Stimulated activated CD8-positive, alpha-beta memory T cell treated with anti-CD3 and anti-CD28 coated beads, Interleukin-12 subunit alpha, Interleukin-12 subunit beta, amount 100 ng/mL, for 1 hour (primary cell): ENCODE data around the gene GUCY2D.
"Not testable (repeated sequence)": the region's sequence is repeated elsewhere in the genome, so short reads cannot be mapped to it uniquely, and the experiment has no call there.

Source experiments
- DNase-seq: peaks from one replicate; pipeline ENCODE4 v3.0.0-alpha.2; 2020; ENCODE audit warnings: low read depth

The GUCY2D gene

DNA sequence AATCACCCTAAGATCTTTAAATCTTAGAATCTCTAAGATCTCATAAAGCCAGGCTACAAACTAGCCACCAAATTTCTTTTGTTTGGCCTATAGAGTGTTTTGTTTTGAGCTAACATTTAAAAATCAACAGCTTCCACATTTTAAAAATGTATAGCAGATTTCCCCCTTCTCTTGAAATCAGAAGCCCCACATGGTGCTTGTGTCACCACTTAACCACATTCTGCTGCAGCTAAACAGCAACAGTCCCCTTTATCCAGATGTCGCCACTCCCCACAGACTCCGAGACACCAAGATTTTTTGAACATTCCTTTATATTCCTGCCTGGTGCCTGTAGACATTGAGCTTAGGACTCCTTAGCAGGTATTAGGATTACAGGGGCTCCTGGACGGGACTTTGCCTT is 16.0 kb downstream of the GUCY2D start:
- no peak for DNase-seq

DNA sequence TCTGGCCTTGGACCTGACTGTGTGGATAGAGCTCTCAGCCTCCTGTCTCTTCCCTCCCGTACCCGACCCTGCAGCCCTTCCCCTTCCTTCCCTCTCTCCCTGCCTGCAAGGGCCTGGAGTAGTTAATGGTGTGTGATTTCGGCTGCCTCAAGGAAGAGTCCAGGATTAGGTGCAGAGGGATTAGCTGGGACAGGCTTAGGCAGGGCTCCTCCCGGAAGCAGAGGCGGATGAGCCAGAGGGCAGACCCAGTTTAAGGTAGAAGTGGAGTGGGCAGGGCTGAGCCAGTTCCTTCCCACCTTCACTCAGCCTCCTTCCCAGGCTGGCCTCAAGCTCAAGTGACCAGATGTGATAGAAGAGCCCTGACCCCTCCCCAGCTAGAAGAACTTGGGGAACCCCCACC is 16.8 kb downstream of the GUCY2D start:
- no peak for DNase-seq

DNA sequence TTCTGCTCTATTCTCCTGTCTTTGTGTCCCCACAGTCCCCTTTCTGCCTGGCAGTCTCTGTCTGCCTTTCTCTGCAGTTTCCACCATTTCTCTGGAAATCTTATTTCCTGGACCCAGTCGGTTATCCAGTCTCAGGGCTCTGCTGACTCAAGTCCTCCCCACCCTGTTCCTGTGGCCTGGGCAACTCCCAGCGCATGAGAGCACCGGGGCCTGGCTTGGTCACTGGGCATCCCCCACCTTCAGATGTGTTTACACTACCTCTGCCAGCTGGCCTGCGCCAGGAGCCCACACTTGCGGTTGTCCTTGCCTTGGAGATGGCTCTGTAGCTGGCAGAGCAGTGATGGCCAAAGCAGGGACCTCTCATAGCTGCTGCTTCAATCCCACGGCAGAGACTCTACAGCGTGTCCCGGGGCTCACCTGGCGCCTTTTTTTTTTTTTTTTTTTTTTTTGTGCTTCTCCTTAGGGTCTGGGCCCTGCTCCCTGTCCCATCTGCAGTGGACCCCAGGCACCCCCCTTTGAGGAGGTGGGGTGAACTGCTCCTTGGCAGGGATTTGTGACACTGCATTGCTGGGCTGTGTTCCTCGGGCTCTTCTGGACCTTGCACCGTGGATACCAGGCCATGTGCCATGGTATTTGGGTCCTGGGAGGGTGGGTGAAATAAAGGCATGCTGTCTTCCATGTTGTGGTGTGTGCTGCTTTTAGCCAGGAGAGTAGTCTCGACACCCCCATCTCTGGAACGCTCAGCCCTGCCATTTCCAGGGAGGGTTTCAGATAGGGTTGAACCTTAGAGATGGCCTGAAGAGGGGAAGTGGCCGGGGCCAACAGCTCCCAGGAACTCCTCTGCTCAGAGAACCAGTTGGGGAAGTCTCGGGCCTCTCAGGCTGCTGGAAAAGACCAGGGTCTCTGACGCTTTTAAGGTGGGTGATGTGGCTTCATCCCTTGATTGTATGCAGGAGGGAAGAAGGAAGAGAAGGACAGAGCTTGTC is 17.5 kb downstream of the GUCY2D start:
- DNase-seq = no peak

DNA sequence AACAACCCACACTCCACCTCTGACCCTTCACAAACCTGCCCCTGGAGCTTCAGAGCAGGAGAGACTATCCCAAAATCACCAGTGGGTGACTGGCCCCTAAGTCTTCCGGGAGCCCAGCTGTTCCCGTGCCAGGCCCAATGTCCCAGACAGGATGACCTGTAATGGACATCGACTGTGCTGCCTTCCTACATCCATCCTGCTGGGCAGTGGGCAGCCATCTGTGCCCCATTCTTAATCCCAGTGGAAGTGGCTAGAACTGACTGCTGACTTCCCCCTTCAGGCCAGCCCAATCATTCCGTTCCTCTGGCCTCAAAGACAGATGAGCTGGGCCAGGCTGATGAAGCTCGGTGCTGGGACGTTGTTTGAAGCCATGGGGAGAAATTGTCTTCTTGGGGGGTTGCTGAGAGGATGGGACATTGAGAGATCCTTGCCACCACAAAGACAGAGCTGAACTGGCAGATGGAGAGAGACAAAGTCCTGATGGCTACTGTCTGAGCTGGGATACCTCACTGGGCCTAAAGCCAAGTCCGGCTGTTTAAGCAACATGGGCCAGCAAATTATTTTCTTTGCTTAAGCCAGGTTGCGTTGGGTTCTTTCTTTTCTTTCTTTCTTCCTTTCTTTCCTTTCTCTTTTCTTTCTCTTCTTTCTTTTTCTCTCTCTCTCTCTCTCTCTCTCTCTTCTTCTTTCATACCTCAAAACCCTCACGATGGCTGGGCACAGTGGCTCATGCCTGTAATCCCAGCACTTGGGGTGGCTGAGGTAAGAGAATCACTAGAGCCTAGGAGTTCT is 18.6 kb downstream of the GUCY2D start:
- no peak for DNase-seq

DNA sequence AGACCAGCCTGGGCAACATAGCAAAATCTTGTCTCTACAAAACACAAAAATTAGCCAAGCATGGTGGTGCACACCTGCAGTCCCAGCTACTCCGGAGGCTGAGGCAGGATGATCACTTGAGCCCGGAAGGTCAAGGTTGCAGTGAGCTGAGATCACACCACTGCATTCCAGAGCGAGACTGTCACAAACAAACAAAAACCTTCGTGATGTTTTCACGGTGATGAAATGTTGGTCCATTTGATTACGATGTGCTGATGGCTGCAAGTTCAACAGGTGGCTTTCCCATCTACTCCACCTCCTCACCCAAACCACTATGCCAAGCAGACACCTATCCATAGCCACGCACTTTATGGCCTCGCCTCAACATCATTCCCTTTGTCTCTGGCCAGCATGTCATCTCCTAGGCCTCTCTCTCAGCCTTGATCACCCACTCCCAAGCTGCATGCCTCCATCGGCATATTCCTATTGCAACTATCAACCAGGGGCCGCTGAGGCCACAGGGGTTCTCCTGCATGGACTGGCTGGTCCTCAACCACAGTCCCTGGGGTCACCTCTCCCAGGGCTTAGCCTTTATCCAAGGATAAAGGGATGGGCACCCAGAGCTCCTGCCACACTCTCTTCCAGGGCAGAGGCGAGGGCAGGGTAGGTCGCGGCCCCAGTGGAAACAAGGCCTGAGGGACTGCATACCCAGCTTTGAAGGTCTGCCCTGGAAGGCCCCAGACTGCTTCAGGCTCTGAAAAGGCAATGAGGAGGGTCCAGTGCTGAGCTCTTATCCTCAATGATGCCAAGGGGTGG is 19.3 kb downstream of the GUCY2D start:
- no peak for DNase-seq

DNA sequence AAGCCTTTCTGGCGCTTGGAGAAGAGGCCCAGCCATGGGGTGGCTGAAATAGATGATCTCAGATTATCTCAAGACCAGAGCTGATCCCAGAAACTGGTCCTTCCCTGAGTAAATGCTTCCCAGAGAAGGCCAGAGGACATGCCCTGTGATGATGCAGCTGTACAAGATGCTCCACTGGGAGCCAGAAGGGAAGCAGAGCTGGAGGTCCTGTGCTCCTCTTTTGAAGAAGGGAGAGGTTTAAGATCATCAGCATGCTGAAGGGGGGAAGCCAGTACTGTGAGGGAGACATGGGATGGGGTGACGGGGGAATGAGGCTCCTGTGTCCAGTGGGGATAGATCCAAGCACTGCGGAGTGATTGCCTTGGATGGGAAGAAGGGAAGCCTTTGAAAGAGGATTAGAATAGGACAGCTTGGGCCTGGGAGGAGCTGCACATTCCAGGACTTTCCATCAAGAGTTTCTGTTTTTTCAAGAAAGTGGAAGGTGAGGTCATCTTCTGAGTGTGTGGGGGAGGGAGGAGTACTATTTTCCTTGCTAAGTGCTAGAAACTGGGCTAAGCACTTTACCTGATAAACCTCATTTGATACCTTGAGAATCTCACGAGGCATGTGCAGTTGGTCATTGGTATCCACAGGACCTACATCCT is 20.1 kb downstream of the GUCY2D start:
- no peak for DNase-seq

DNA sequence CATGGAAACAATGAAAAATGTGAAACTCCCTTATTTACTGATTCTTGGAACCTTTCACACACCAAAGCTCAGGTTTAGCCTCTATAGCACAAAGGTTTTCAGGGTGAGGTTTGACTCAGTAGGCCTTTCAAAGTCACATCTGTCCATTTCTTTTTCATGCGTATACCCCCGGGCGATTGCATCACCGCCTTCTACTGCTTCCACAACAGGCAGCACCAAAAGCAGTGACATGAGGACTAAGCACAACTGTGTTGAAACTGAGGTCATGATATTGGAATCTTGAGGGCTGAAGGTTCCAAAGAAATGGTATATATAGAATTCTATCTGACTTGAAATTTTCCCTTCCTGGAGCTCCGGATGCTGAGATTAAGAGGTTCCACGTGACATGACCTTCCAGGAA is 21.7 kb downstream of the GUCY2D start:
- DNase-seq = not testable (repeated sequence)

DNA sequence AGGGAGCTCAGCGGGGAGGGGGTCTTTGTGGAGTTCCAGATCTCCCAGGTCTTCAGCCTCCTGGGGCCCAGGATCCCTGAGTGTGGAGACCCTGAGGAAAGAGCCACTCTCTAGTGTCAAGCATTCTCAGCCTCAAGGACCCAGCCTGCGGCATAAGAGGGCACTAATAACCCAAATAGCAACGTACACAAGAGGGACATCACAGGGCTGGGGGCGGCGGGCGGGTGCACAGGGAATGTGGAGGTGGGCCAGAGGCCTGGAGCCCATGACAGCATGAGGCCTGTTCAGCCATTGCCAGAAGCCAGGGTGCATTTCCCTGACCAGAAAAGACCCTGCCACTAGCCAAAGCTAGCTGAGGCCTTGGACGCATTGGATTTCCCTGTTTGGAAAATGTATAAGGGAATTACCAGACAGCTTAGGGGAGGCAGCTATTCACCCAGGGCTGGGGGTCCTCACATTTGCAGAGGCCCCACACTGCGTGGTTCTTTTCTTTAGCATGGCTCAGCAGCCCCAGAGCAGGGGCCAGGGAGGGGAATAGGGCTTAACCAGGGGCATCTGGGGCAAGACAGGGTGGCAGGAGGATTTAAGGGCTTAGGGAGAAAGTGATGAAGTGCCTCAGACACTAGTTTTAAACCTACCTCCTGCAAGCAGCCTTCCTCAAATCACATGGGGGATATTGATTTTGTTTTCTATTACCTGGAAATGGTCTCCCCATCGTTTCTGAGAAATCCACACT is 22.9 kb downstream of the GUCY2D start:
- DNase-seq = no peak

DNA sequence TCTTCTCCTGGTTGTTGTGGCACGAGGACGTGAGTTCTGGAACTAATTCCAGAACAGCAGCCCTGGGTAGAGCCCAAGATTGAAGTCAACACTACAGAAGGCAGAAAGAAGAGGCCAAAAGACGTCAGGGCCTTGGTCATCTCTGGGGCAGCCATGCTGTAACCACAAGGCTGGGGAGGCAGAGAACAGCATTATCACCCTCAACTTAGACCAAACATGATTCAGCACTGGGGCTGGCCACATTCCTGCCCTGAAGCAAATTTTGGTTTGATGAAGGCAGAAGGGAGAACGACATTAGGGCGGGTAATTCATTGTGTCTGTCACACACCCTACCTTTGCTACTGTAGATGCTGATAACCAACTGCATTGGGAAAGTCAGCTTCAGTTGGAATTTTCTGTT is 26.7 kb downstream of the GUCY2D start:
- no peak for DNase-seq

DNA sequence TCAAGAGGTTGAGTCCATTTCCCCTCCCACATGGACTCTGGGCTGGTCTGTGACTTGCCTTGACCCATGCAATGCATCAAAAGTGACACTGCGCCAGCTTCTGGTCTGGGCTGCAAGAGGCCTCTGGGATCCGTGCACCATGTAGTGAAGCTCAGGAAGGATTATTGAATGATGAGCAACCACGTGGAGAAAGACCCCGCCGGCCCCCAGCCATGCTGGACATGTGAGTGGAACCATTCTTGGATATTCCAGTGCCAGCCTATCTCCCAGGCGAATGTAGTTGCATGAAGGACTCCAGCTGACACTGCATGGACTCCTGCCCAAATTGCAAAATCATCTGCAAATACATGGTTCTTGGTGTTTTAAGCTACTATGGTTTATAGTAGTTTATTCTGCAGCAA is 28.8 kb downstream of the GUCY2D start:
- DNase-seq = no peak

DNA sequence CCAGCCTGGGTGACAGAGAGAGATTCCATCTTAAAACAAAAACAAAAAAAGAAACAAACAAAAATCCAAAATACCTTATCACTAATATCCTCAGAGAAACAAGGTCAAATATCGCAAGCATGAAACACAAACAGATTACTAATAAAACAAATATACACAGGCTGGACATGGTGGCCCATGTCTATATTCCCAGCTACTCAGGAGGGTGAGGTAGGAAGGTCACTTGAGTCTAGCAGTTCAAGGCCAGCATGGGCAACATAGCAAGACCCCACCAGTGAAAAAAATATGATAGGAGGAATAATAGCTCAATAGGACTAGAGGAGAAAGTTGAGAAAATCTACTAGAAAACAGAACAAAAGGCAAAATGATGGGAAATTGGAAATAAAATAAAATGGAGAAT is 29.5 kb downstream of the GUCY2D start:
- no peak for DNase-seq

DNA sequence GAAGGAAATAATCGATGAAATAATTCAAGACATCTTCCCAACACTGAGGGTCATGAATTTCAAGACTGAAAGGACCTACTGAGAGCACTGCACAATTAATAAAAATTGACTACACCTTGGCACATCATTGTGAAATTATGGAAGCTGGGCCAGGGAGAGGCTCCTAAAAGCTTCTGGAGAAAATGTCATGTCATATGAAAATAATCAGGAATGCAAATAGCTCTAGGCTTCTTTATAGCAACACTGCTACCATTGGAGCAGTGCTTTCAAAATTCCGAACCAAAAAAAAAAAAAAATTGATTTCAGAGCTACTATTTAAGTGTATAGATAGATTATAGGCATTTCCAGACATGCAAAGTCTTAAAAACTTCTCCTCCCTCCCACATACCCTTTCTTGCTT is 30.0 kb downstream of the GUCY2D start:
- DNase-seq = no peak

DNA sequence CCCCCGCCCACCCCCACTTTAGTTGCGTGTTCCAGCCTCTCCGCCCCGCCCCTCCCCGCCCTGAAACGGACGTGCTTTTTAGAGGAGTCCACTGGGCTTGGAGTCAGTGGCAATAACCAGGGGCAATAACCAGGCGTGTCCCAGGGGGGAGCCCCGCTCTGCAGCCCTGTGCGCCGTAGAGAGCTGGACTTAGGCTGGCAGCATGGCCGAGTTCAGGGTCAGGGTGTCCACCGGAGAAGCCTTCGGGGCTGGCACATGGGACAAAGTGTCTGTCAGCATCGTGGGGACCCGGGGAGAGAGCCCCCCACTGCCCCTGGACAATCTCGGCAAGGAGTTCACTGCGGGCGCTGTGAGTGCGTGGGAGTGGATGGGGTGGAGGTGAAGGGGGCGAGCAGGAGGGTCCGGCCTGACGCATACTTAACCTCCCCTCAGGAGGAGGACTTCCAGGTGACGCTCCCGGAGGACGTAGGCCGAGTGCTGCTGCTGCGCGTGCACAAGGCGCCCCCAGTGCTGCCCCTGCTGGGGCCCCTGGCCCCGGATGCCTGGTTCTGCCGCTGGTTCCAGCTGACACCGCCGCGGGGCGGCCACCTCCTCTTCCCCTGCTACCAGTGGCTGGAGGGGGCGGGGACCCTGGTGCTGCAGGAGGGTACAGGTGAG is 36.7 kb downstream of the GUCY2D start, which contains the start of gene ALOX15B:
TSS of gene ALOX15B (plus strand) at position 106 of the 657 bp plus-strand sequence. CDS start at position 203, 97 bp downstream.
- DNase-seq = no peak

DNA sequence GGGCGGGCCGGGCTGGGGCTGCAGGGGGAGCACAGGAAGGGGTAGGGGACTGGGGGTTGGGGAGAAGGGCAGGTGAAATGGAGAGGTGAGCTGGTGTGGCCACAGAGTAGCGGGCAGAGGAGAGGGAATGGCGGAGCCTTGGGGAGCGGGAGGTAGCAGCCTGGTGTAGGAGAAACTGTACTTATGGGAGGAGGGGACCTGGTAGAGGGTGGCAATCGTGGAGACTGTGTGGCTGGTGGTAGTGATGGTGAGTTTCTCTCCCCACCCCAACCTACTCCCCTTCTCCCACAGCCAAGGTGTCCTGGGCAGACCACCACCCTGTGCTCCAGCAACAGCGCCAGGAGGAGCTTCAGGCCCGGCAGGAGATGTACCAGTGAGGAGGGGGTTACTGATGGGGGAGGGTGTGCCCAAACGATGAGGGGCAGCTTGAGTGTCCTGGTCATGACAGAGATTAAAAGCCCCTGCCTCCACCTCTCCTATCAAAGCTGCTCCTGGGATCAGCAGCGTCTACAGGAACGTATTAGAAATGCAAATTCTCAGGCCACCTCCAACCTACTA is 37.3 kb downstream of the GUCY2D start:
- DNase-seq = no peak

DNA sequence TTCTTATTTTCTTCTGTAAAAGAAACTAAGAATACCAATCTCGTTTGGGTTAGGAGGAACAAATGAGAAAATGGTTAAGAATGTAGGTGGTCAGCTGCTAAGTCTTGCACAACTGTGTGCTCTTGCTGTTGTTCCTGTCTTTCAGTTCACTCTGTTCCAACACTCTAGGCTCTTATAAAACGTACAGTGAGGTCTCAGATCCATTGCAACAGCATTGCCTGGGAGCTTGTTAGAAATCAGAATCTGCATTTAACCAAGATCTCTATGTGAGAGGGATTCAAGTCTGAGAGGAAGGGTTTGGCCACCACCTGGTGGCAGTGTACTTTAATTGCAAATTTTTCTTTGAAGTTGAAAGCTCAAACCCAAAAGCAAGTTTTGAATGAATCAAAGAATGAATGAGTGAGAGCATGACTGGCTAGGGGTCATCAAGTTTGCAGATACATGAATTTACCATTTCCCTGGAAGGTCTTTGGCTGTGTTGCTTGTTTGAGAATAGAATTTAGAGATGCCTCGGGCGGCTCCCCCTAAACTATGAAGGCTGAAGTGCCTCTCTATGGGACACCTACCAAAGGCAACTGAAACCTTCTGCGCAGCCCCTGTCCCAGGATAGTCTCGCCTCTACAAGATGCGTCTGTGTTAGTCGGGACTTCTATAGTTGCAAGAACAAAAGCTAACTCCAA is 39.0 kb downstream of the GUCY2D start:
- no peak for DNase-seq

DNA sequence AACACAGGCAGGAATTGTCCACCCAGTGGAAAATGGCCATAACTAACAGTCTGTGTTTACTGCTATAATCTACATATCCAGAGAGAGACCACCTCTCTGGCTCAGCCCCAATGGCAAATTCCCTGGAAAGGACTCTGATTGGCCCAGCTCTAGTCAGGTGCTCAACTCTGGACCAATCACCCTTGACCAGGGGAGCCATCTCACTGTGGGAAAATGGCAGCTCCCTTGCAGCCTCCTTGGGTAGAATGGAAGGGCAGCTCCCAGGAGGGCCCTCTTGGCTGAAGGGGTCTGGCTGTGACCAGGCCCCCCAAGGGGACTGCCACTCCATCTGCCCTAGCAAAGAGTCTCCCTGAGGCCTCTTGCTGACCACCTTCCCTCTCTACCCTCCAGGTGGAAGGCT is 39.6 kb downstream of the GUCY2D start:
- DNase-seq = no peak

DNA sequence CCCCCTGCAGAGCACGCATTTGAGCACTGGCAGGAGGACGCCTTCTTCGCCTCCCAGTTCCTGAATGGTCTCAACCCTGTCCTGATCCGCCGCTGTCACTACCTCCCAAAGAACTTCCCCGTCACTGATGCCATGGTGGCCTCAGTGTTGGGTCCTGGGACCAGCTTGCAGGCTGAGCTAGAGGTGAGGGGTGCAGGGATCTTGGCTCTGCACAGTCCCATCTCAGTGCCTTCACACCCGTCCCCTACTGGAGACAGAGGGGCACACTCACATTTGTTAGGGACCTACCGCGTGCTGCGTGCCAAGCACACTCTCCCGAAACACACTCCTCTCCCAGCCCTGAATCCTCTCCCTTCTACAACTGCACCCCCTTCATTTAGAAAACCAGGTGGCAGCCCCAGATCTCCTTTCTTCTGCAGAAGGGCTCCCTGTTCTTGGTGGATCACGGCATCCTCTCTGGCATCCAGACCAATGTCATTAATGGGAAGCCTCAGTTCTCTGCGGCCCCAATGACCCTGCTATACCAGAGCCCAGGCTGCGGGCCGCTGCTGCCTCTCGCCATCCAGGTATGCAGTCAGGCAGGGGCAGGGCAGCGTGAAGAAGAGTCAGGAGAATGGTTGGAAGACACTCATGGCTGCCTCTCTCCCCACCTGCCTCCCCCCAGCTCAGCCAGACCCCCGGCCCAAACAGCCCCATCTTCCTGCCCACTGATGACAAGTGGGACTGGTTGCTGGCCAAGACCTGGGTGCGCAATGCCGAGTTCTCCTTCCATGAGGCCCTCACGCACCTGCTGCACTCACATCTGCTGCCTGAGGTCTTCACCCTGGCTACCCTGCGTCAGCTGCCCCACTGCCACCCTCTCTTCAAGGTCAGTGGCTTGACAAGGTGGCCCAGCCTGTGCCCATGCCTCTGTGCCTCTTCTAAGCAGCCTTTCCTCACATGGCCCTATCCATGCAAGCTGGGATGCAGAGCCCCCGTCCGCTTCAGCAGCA is 42.7 kb downstream of the GUCY2D start:
- no peak for DNase-seq

DNA sequence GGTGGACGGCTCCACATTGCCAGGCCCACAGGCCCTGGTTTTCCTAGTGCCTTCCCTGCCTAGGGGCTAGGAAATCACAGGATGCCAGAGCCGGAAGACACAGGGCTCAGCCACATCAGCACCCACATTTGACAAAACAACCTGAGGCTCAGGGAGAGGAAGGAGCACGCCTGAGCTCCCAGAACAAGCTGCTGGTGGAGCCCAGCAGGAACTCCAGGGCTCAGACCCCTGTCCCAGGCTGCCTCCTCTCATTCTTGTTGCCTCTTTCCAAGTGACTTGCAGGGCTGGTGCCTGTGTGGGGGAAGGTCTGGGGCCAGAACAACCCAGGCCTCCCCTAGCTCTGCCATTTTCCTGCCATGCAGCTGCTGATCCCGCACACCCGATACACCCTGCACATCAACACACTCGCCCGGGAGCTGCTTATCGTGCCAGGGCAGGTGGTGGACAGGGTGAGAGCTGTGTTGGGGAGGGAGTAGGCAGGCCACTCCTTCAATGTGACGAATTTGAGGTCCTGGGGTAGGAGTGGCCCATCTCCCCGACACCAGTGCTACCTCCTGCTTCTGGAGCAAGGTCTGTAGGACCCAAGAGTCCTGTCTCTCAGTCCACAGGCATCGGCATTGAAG is 44.0 kb downstream of the GUCY2D start:
- no peak for DNase-seq
